ENCODE results near the gene MPHOSPH9. TPM values are rescaled to one million over a fixed set of nuclear protein-coding genes. Genes with fewer than 3 reads are reported as not detected.

The MPHOSPH9 gene
- total RNA-seq, 1 donor from 2014 or later: 89.9 TPM

DNA sequence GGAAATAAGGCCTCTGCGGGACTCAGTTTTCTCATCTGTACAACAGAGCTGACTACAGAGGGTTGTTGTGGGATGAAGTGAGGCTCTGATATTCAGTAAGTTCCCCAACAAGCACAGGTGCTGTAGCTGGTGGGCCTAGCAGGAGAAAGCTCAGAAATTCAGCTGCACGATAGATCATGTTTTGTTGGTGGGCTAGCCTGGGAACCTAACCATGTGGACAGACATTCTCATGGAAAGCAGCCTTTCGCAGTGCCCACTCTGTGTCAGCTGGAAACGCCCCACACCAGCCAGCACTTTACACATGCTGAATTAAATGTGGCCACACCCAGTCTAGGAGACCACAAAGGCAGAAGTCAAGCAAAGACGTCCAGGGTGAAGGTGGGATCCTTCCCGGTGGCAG lies 98.1 kb downstream of the MPHOSPH9 start:
- DNase-seq (ENCODE audit: low spot score): no peak
- Mint-ChIP-seq H3K9me3 (no peaks in the 10 kb centered on the region), H3K4me1 (ENCODE audit: low read depth) (peaks cover 36% of the 10 kb centered on the region), H3K27ac (no peak overlapping the region), H3K27me3 (ENCODE audit: insufficient read depth) (no peaks in the 10 kb centered on the region), H3K36me3 (ENCODE audit: low read depth) (peaks cover 10% of the 10 kb centered on the region), H3K4me3 (no peak overlapping the region)
- intact Hi-C loops (cut with micrococcal nuclease): no loop called here

DNA sequence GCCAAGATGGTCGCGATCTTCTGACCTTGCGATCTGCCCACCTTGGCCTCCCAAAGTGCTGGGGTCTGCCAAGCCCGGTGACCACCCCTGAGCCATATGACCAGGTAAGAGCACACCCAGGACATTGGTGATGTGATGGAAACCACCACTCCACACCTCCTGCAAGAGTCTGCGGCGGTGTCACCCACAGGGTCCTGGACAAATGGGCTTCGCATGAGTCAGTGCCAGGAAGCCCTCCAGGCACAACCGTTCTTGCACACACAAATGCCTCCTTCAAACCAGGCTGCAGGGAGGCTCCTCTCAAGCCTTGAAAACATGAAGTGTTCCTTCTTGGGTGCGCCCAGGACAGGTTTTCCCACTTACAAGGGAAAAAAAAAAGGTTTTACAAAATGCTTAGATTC lies 98.7 kb downstream of the MPHOSPH9 start:
- peaks cover 31% of the 10 kb centered on the region for H3K4me1 Mint-ChIP-seq (ENCODE audit: low read depth)
- intact Hi-C loops (cut with micrococcal nuclease): no loop called here

DNA sequence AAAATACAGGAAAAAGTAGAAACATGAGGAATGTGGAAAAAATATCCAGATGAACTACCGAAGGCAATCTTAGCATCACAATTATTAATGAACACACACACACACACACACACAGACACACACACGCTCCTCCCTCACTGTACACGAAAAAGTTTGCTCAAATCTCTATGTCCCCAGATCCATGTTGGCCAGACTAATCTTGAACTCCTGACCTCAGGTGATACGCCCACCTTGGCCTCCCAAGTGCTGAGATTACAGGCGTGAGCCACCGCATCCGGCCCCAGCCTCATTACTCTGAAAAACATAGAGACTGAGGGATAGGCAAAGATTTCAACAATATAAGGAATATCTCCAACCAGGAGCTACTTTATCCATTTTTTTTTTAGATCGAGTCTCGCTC lies 99.2 kb downstream of the MPHOSPH9 start:
- H3K36me3 Mint-ChIP-seq (ENCODE audit: low read depth): peaks cover 10% of the 10 kb centered on the region
- intact Hi-C loops (cut with micrococcal nuclease): loop anchor here (2.0 kb wide), 1 partner anchor 15 kb away; no protein-coding TSS in a partner anchor
- no peak for DNase-seq (ENCODE audit: low spot score)
- H3K27ac Mint-ChIP-seq: no peak overlapping the region
- no peaks in the 10 kb centered on the region for H3K27me3 Mint-ChIP-seq (ENCODE audit: insufficient read depth)
- peaks cover 31% of the 10 kb centered on the region for H3K4me1 Mint-ChIP-seq (ENCODE audit: low read depth)
- no peak overlapping the region for H3K4me3 Mint-ChIP-seq
- H3K9me3 Mint-ChIP-seq: no peaks in the 10 kb centered on the region

More for the DNA sequence above, 98.7 kb downstream of the MPHOSPH9 start:
- no peaks in the 10 kb centered on the region for H3K27me3 Mint-ChIP-seq (ENCODE audit: insufficient read depth)
- no peak overlapping the region for H3K4me3 Mint-ChIP-seq
- H3K36me3 Mint-ChIP-seq (ENCODE audit: low read depth): peaks cover 10% of the 10 kb centered on the region
- no peak for DNase-seq (ENCODE audit: low spot score)
- no peaks in the 10 kb centered on the region for H3K9me3 Mint-ChIP-seq
- H3K27ac Mint-ChIP-seq: no peak overlapping the region

DNA sequence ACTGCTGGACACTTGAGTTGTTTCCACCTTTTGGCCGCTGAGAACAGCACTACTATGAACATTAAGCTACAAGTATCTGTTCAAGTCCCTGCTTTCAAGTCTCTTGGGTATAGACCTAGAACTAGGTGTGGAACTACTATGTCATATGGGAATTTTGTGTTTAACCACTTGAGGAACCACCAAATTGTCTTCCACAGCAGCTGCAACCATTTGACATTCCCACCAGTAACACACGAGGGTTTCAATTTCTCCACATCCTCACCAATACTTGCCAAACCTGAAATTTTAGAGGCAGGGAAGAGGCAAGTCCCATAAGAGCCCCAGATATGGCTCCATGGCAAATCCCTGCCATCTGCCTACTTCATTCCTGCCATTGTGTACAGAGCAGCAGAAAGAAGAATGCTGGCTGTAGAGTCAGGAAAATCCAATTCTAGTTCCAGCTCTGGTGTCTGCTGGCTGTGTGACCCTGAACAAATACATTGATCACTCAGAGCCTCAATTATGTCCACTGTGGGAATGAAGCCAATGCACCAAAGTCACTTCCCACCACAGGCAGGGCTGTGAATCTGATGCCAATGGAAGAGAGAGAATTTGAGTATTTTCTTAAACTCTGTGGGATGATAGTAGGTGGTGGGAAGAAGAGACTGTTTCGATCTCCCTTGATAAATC lies 99.9 kb downstream of the MPHOSPH9 start:
- Mint-ChIP-seq H3K27me3 (ENCODE audit: insufficient read depth) (no peaks in the 10 kb centered on the region), H3K9me3 (no peaks in the 10 kb centered on the region), H3K4me3 (no peak overlapping the region), H3K4me1 (ENCODE audit: low read depth) (peaks cover 31% of the 10 kb centered on the region), H3K27ac (no peak overlapping the region), H3K36me3 (ENCODE audit: low read depth) (peaks cover 10% of the 10 kb centered on the region)
- no peak for DNase-seq (ENCODE audit: low spot score)
- intact Hi-C loops (cut with micrococcal nuclease): loop anchor here (2.0 kb wide), 1 partner anchor 14 kb away; no protein-coding TSS in a partner anchor

DNA sequence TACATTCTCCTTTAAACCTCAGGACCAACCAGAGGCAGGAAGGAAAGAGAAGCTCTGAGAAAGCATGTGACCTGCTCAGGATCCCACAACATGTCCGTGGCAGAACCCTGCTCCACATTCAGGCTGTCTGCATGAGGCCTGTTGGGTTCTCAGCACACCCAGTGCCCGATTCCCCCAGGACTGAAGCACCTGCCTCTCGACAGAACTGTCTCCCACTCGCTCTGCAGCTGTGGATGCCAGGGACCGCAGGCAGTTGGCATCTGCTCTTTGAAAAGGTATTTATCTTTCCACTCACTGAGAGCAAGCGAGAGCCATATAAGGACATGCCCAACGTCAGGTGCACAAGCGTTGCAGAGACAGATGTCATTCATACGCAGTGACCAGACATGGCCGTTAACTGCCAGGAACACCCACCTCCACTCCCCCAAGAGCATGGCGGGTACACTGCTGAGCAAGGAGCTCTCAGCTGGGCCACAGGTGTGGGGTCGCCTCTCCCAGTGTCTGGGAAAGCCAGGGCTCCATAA lies 101.0 kb downstream of the MPHOSPH9 start:
- Mint-ChIP-seq H3K36me3 (ENCODE audit: low read depth) (peaks cover 7% of the 10 kb centered on the region), H3K9me3 (no peaks in the 10 kb centered on the region), H3K4me1 (ENCODE audit: low read depth) (peaks cover 31% of the 10 kb centered on the region), H3K27me3 (ENCODE audit: insufficient read depth) (no peaks in the 10 kb centered on the region), H3K4me3 (peak overlapping the region; percentile 48), H3K27ac (peak overlapping the region; percentile 78)
- intact Hi-C loops (cut with micrococcal nuclease): loop anchor here (2.0 kb wide), 1 partner anchor 13 kb away; no protein-coding TSS in a partner anchor
- DNase-seq (ENCODE audit: low spot score): peak; percentile 32

DNA sequence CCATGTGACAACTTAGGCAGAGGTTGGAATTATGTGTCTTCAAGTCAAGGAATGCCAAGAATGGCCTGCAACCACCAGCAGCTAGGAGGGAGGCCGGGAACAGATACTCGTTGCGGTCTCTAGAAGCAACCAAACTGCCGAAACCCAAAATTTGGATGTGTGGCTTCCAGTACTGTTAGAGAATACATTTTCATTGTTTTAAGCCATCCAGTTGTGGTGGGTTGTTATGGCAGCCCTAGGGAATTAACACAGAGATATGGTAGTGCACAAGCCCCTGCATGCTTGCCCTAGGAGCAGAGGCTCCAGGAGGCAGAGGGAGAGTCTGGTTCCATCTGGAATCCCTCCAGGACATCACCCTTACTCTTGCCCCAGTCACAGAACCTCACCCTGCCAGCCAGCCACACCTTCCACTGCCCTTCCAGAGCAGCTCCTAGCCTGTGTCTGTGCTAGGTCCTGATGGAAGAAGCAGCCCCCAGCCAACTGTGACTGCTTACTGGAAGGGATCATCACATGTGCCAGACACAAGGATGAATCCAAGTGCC lies 101.6 kb downstream of the MPHOSPH9 start:
- no peak for DNase-seq (ENCODE audit: low spot score)
- Mint-ChIP-seq H3K4me1 (ENCODE audit: low read depth) (peaks cover 36% of the 10 kb centered on the region), H3K36me3 (ENCODE audit: low read depth) (peaks cover 9% of the 10 kb centered on the region), H3K27ac (peak overlapping the region; percentile 78), H3K27me3 (ENCODE audit: insufficient read depth) (no peaks in the 10 kb centered on the region), H3K4me3 (peak overlapping the region; percentile 5), H3K9me3 (no peaks in the 10 kb centered on the region)
- intact Hi-C loops (cut with micrococcal nuclease): no loop called here

DNA sequence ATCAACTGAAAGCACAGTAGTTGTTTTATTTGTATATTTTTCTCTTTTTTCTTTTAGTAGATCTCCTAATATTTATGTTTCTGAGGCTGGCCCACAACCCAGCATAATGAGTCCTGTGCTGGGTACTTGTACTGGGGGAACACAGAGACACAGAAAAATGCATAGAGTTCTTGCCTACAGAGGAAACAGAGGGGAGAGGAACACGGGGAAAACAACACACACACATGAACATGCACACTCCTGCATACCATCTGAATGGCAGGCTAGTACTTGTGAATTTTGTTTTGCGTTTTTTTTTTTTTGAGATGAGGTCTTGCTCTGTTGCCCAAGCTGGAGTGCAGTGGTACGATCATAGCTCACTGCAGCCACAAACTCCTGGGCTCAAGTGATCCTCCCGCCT lies 103.3 kb downstream of the MPHOSPH9 start:
- peaks cover 40% of the 10 kb centered on the region for H3K4me1 Mint-ChIP-seq (ENCODE audit: low read depth)
- H3K27ac Mint-ChIP-seq: no peak overlapping the region
- H3K4me3 Mint-ChIP-seq: no peak overlapping the region
- DNase-seq (ENCODE audit: low spot score): no peak
- peaks cover 10% of the 10 kb centered on the region for H3K36me3 Mint-ChIP-seq (ENCODE audit: low read depth)
- no peaks in the 10 kb centered on the region for H3K9me3 Mint-ChIP-seq
- no peaks in the 10 kb centered on the region for H3K27me3 Mint-ChIP-seq (ENCODE audit: insufficient read depth)
- intact Hi-C loops (cut with micrococcal nuclease): no loop called here

DNA sequence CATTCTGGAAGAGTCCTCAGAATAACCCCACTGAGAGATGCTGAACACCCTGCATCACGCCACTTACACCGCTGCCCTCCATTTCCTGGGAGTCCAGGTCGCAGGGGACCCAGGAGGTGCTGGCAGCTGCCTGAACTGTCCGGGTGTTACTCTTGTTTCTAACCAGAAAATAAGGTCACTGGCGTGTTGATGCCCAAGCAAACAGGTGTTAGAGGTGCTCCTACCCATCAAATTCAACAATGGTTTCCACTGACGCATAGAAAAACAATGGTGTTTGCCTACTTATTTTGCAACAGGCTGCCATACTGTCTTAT lies 105.8 kb downstream of the MPHOSPH9 start:
- intact Hi-C loops (cut with micrococcal nuclease): no loop called here
- H3K9me3 Mint-ChIP-seq: no peaks in the 10 kb centered on the region
- DNase-seq (ENCODE audit: low spot score): no peak
- peaks cover 33% of the 10 kb centered on the region for H3K4me1 Mint-ChIP-seq (ENCODE audit: low read depth)
- H3K27me3 Mint-ChIP-seq (ENCODE audit: insufficient read depth): no peaks in the 10 kb centered on the region
- H3K36me3 Mint-ChIP-seq (ENCODE audit: low read depth): peaks cover 6% of the 10 kb centered on the region
- no peak overlapping the region for H3K4me3 Mint-ChIP-seq
- no peak overlapping the region for H3K27ac Mint-ChIP-seq

DNA sequence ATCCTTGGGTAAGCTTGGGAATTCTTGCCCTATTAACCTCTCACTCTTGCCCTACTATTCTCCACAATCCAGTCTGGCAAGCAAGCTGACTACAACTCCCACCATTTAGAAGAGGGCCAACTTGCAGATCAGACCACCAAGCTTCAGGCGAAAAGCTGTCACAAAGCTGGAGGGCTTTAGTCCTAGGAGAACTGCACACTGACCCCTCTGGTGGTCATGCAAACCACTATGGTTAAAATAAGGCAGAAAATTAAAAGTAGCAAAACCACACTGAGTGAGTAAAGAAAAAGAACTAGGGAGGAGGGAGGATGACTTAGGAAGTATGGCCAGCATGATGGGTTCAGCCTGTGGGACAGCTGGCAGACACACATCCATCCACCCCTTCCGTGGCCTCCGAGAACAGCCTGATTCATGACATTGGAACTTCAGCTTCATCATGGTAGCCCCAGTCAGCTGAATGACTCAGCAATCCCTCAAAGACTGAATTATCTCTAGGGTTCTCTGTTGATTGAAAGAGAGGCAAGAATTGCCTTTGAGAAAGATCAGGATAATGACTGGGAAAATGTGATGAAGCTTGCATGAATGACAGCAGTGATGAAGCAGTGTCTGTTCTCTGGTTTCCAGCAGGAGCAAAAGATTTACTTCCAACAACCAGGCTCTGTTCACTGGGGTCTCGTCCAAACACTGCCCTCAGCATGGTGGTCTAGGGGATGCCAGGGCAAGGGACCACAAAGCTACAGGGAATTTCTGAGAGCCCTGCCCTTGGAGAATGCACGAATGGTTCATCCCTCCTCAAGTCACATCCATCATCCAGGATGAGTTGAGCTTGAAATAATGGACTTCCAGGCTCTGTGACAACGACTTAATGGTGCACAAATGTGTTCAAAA lies 106.4 kb downstream of the MPHOSPH9 start:
- no peak for DNase-seq (ENCODE audit: low spot score)
- H3K4me1 Mint-ChIP-seq (ENCODE audit: low read depth): peaks cover 33% of the 10 kb centered on the region
- no peak overlapping the region for H3K4me3 Mint-ChIP-seq
- no peaks in the 10 kb centered on the region for H3K27me3 Mint-ChIP-seq (ENCODE audit: insufficient read depth)
- intact Hi-C loops (cut with micrococcal nuclease): no loop called here
- H3K36me3 Mint-ChIP-seq (ENCODE audit: low read depth): peaks cover 6% of the 10 kb centered on the region
- H3K9me3 Mint-ChIP-seq: no peaks in the 10 kb centered on the region
- H3K27ac Mint-ChIP-seq: no peak overlapping the region

DNA sequence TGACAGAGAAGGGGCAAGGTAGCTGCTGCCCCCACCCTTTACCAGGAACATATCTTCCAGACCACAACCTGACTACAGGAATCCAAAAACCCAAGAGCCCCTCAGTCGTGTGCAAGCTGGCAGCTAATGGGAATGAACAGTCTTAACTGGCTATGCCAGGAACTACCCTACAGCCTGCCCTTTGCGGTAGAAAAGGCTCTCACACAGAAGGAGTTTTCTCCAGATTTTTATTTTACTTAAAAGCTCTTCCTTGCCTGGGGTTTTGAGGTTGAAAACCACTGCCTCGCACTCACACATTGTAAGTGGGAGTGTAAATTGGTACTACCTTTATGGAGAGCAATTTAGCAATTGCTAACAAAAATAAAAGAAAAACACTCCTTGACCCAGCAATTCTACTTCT lies 110.3 kb downstream of the MPHOSPH9 start:
- peaks cover 58% of the 10 kb centered on the region for H3K4me1 Mint-ChIP-seq (ENCODE audit: low read depth)
- DNase-seq (ENCODE audit: low spot score): no peak
- peak overlapping the region; percentile 15 for H3K27ac Mint-ChIP-seq

DNA sequence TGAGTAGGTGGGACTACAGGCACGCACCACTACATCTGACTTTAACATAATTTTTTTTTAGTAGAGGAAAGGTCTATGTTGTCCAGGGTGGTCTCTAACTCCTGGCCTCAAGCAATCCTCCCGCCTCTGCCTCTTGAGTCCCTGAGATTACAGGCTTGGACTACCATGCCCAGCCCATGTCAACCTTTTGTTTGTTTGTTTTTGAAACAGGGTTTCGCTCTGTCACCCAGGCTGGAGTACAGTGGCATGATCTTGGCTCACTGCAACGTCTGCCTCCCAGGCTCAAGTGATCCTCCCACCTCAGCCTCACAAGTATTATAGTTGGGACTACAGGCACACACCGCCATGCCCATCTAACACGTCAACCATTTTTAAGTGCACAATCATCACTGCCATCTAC lies 111.3 kb downstream of the MPHOSPH9 start:
- no peaks in the 10 kb centered on the region for H3K27me3 Mint-ChIP-seq (ENCODE audit: insufficient read depth)
- peak overlapping the region; percentile 24 for H3K27ac Mint-ChIP-seq
- peaks cover 13% of the 10 kb centered on the region for H3K36me3 Mint-ChIP-seq (ENCODE audit: low read depth)
- peaks cover 56% of the 10 kb centered on the region for H3K4me1 Mint-ChIP-seq (ENCODE audit: low read depth)
- intact Hi-C loops (cut with micrococcal nuclease): loop anchor here (5.0 kb wide), 2 partner anchors 46 to 79 kb away; no protein-coding TSS in a partner anchor
- DNase-seq (ENCODE audit: low spot score): no peak
- H3K9me3 Mint-ChIP-seq: no peaks in the 10 kb centered on the region
- peak overlapping the region; percentile 53 for H3K4me3 Mint-ChIP-seq

More for the DNA sequence above, 110.3 kb downstream of the MPHOSPH9 start:
- H3K27me3 Mint-ChIP-seq (ENCODE audit: insufficient read depth): no peaks in the 10 kb centered on the region
- H3K36me3 Mint-ChIP-seq (ENCODE audit: low read depth): peaks cover 12% of the 10 kb centered on the region
- H3K9me3 Mint-ChIP-seq: no peaks in the 10 kb centered on the region
- intact Hi-C loops (cut with micrococcal nuclease): loop anchor here (5.0 kb wide), 2 partner anchors 45 to 80 kb away; no protein-coding TSS in a partner anchor
- peak overlapping the region; percentile 53 for H3K4me3 Mint-ChIP-seq

DNA sequence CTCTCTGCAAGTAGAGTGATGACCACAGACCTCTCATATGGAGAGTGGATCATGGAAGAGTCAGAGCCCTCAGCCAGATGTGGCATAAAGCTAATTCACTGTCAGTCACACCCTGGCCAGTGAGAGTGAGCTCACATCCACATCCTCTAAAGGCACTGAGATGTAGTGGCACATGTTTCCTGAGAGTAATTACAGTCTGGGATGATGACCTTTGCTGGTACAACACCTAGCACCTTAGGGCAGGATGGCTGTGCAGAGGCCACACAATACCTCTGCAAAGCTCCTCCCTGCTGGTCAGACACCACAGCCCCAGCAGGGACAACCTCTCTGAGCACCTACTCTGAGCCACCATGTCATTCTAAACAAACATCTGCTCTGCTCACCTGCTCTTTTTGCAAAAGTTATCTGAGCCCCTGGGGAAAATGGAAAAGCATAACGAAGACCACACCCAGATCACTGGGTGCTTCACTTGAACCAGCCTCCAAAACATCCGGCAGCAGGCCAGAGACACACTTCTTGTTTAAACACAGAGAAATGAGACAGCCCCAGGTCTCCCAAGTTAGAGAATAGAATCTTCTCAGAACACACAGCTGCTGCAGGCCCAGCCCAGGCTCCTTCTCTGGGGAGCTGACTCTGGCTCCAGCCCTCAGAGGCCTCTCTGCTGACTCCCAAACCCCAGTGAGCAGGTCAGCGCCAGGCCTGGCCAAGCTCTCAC lies 112.3 kb downstream of the MPHOSPH9 start:
- Mint-ChIP-seq H3K9me3 (no peaks in the 10 kb centered on the region), H3K36me3 (ENCODE audit: low read depth) (peaks cover 10% of the 10 kb centered on the region), H3K4me1 (ENCODE audit: low read depth) (peaks cover 55% of the 10 kb centered on the region), H3K27me3 (ENCODE audit: insufficient read depth) (no peaks in the 10 kb centered on the region), H3K27ac (peak overlapping the region; percentile 84), H3K4me3 (peak overlapping the region; percentile 37)
- intact Hi-C loops (cut with micrococcal nuclease): loop anchor here (1.0 to 5.0 kb wide), 4 partner anchors 13 to 78 kb away; no protein-coding TSS in a partner anchor
- peak; percentile 20 for DNase-seq (ENCODE audit: low spot score)
